HG03108 (cell line): ENCODE data around the gene SLC6A18.
"Not testable (repeated sequence)": the region's sequence is repeated elsewhere in the genome, so short reads cannot be mapped to it uniquely, and the experiment has no call there.

Experiments used
- ATAC-seq: cut with Tn5 transposase; IDR thresholded peaks from one replicate; pipeline ENCODE4 v1.9.1; 2021; ENCODE audit warnings: moderate library complexity; ENCODE audit not compliant: unreplicated experiment

Gene SLC6A18

DNA sequence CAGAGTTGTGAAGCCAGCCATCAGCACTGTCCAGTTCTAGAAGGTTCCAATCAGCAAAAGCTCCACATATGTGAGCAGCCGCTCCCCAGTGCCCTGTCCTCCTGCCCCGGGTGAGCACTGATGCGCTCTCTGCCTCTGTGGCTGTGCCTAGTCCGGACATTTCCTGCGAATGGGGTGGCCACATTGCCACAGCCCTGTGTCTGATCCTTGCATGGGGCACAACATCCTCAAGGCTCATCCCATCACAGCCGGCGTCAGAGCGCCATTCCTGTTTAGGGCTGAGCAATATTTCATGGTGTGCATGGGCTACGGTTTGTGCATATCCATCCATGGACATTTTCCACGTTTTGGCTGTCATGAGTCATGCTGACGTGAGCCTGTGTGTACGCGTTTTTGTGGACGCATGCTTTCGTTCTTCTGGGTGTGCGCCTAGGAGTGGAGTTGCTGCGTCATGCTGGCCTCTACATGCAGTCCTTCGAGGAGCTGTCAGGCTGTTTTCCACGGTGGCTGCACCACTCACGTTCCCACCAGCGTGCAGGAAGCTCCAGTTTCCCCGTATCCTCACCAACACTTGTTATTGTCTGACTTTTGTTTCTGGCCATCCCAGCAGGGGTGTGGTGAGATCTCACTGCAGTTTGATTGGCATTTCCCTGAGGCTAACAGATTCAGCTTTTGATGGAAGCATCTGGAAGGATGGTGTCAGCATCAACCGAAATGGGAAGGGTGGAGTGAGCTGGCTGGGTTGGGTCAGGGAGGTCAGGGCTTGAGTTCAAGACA is 9.7 kb upstream of the SLC6A18 start:
- no peak for ATAC-seq

DNA sequence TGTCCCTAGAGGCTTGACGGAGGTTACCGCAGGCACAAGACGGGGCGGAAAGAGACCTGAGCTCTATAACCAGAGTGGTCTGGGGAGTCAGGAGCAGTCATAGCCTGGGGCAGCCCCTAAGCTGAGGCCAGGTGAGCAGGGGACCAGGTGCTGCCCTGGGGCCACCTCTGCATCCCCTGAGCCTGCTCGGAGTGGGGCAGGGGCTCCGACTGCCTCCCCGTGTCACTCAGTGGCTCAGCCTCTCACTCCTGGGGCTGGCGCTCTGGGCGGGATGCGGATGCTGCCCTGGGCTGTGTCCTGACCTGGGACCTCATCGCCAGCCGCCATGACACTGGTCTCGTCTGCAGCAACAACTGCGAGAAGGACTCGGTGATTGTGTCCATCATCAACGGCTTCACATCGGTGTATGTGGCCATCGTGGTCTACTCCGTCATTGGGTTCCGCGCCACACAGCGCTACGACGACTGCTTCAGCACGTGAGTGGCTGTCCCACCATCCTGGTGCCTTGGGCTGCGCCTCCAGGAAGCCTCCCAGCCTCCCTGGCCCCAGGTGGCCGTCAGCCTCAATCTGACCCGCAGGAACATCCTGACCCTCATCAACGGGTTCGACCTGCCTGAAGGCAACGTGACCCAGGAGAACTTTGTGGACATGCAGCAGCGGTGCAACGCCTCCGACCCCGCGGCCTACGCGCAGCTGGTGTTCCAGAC is 8.8 kb upstream of the SLC6A18 start:
- ATAC-seq: no peak

DNA sequence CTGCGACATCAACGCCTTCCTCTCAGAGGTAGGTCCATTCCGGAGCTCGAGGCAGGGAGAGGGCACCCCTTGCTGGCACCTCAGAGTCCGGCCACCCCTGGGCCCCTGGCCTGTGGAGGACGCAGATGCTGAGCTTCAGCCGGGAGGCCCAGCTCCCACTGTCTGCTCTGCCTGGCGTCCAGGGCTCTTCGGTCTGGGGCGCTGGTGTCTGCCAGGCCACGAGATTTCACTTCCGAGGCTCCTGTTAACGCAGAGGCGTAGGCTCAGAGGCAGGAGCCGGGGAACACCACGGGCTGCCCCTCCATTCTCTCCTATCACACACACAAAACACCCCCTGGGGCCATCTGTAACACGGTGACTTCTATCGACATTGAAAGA is 8.3 kb upstream of the SLC6A18 start:
- ATAC-seq: no peak

DNA sequence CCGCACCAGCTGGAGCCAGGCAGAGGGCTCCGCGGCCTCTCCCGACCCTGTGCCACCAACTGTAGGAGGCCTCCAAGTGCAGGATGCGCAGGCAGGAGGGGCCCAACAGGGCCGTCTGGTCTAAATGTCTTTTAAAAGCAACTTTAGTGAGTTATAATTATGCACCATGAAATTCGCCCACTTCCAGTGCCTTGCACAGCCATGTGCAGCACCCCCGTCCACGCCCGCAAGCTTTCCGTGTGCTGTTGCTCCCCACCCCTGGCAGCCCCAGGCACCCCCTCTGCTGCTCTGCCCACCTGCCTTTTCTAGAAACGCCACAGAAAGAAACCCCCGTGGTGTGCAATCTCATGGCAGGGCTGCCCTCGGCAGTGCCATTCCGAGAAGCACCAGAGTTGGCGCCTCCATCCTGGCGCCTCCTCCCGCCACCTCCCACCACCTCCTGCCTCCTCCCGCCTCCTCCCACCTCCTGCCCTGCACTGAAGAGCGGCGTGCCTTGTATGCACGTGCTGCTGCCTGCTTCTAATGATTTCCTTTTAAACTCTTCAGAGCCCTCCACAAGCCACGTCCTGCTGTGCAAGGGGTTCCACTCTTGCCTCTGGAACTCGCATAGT is 7.5 kb upstream of the SLC6A18 start:
- no peak for ATAC-seq

DNA sequence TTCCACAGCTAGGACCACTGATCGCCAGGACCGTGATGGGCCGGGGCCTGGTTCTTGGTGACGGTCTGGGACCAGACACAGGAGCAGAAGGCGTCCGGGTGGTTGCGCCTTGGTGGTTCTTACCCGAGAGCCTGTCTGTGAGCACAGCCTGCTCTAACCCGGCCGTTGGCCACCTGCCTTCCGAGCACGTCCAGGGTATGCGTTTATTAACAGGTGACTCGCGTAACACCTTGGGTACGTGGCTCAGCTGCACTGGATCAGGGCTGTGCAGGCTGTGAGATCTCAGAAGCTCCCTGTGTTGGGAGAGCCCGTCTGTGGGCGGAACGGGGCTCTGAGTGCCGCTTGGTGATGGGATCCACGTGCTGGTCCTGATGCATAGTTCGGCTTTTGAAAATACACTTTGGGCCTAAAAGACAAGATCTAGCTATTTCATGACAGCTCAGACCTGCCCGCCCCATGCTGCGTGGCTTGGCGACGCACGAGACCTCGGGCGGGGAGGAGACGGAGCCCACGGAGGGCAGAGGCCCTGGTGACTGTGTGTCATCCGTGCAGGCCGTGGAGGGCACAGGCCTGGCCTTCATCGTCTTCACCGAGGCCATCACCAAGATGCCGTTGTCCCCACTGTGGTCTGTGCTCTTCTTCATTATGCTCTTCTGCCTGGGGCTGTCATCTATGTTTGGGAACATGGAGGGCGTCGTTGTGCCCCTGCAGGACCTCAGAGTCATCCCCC is 6.7 kb upstream of the SLC6A18 start:
- ATAC-seq: no peak

DNA sequence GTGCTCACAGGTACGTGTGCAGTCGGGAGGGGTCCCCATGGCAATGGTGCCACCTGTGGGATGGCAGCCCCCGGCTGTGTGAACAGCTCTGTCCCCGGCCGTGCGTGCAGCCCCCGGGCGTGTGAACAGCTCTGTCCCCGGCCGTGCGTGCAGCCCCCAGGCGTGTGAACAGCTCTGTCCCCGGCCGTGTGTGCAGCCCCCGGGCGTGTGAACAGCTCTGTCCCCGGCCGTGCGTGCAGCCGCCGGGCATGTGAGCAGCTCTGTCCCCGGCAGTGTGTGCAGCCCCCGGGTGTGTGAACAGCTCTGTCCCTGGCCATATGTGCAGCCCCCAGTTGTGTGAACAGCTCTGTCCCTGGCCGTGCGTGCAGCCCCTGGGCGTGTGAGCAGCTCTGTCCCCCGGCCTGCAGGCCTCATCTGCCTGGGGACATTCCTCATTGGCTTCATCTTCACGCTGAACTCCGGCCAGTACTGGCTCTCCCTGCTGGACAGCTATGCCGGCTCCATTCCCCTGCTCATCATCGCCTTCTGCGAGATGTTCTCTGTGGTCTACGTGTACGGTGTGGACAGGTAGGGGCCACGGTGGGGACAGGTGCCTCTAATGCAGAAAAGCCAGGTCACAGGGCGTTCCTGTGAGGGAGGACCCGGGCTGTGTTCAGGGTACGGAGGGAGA is 5.9 kb upstream of the SLC6A18 start:
- ATAC-seq: no peak

DNA sequence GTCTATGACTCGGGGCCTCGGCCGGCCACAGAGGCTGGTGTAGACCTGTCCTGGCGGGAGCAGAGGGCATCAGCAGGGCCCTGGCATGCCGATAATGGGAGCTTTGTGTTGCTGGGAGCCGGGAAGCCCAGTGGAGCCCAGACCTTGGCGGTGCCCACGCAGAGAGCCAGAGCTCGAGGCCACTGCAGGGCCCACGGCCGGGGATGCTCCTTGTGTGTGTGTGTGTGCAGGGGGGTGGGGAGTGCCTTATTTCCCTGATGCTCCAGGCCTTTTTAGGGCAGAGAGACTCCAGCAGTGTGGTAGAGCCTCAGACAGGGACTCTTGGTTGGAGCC is 5.4 kb upstream of the SLC6A18 start:
- no peak for ATAC-seq

DNA sequence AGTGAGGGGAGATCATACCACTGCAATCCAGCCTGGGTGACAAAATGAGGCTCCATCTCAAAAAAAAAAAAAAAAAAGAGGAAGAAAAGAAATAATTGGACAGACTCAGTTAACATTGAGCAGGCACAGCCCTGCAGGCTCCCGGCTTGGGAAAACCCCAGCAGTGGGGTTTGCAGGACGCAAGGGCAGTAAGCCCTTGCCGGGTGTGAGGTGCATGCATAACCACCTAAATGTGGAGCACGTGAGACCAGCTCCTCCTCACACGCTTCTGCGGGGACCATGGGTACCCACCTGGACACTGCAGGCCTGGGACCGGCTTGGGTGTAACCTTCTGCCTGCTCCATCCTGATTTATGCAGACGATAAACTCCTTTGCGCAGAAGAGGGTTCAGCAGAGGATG is 4.8 kb upstream of the SLC6A18 start:
- no peak for ATAC-seq

DNA sequence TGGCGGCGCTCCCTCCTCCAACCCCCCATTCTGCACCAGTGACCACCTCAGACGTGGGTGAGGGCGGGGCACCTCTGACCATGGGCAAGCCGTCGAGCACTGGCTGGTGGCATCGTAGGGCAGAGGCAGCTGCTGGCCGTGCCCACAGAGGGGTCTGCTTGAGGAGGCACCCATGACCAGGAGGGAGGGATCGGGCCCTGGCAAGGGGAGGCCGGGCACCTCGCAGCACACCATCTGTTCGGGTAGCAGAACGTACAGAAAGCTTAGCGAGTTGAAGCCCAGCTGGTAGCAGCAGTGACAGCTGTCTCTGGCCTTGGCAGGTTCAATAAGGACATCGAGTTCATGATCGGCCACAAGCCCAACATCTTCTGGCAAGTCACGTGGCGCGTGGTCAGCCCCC is 4.3 kb upstream of the SLC6A18 start:
- ATAC-seq: no peak

DNA sequence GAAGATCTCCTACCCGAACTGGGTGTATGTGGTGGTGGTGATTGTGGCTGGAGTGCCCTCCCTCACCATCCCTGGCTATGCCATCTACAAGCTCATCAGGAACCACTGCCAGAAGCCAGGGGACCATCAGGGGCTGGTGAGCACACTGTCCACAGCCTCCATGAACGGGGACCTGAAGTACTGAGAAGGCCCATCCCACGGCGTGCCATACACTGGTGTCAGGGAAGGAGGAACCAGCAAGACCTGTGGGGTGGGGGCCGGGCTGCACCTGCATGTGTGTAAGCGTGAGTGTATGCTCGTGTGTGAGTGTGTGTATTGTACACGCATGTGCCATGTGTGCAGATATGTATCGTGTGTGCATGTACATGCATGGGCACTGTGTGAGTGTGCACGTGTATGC is 3.5 kb upstream of the SLC6A18 start:
- no peak for ATAC-seq

DNA sequence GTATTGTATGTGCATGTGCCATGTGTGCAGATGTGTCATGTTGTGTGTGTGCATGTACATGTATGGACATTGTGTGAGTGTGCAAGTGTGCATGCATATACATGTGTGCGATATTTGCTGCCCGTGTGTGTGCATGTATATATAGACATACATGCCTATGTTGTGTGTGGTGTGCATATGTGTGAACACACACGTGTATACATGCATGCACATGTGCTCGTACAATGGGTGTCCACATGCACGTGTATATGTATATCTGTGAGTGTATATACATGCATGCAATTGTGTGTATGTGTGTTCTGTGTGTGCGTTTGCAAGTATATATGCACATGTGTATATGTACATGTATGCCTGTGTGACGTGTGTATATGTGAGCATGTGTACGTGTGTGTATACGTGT is 3.0 kb upstream of the SLC6A18 start:
- no peak for ATAC-seq

DNA sequence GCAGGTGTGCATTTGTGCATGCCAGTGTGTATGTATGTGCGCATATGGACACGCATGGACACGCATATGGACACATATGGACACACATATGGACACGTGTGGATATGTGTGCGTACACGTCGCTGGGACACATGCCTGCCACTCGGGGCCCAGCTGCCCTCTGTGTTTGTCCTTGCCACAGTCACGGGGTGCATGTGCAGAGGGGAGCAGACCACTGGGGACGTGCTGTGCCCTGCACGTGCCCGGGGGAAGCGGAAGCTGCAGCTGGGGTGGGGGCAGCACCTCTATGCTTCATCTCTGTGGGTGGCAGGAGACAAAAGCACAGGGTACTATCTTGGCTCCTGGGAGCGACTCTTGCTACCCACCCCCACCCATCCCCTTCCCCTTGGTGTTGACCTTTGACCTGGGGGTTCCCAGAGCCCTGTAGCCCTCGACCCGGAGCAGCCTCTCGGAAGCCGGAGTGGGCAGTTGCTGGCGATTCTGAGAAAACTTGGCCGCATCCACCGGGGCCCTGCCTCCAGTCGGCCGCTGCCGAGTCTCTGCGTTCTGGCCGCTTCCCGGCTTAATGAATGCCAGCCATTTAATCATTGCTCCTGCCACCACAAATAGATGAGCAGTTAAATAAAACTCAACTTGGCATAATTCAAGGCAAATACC is 2.4 kb upstream of the SLC6A18 start:
- no peak for ATAC-seq

DNA sequence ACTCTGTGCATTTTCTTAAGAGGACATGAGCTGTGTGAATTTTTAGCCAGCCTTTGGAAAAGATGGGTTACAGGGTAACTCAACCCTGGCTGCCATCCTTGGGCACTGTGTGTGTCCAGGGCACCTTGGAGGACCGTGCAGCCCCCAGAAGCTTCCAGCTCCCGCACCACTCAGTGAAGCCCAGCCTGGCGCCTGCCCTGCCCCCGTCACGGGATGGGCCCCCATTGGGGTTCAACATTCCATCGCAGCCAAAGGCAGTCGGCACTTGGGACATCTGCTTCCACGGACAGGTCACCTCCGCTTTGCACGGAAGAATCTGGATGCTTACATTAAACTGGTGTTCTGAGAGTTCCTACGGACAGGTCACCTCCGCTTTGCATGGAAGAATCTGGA is 1.9 kb upstream of the SLC6A18 start:
- no peak for ATAC-seq

DNA sequence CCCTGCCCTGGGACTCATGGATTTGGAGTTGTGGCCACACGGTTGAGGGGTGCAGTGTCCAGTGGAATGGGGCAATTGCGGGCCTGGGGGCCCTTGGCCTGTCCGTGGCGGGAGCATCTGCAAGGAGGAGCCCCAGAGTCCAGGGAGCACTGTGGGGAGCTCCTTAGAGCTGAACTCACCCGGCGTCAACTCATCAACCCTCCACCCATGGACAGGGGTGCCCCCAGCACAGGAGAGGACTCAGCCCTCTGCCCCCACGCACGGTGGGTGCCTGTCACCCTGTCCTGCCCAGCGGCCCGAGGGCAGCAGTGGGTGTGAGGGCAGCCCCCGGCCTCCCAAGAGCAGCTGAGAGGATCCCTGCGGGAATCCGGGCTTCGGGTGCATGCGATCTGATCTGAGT is 550 bp upstream of the SLC6A18 start:
- ATAC-seq: no peak

DNA sequence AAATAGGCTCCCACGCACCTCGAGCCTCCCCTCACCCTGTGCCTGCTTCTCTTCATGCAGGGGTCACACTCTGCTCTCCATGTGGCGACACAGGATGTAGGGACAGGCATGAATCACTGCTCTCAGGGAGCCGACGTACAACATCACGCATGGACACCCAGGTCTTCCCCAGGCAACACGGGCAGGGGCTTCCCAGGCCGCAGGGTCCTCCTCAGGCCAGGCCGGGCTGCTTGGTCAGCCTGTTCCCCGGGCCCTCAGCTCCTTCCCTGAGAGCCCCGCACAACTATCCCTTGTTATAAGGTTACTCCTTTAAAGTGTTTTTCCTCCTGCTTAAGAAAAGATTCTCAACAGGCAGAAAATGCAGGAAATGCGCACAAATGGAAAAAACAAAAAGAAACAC is 1.1 kb downstream of the SLC6A18 start:
- no peak for ATAC-seq

DNA sequence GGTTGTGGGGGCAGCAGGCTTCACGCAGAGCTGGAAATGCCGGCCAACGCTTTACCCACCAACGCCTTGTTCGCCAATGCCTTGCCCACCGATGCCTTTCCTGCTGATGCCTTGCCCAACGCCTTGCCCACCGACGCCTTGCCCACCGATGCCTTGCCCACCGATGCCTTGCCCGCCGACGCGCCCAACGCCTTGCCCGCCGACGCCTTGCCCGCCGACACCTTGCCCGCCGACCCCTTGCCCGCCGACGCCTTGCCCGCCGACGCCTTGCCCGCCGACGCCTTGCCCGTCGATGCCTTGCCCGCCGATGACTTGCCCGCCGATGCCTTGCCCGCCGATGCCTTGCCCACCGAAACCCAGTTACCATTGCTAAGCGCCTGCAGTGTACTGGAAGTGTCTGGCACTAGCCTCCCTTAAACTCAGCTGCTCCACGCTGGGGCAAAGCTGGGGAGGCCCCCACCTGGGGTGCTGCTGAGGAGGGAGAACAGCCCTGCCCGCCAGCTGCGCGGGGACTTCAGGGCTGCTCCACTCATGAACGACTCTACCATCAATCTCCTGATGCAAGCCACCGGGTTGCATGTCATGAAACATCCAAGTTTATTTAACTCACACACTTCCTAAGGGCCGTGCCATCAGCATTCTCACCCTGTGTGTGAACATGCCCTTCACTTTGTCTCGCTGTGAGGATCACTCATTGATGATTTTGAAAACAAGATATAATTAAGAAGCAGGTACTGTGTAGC is 1.8 kb downstream of the SLC6A18 start:
- no peak for ATAC-seq

DNA sequence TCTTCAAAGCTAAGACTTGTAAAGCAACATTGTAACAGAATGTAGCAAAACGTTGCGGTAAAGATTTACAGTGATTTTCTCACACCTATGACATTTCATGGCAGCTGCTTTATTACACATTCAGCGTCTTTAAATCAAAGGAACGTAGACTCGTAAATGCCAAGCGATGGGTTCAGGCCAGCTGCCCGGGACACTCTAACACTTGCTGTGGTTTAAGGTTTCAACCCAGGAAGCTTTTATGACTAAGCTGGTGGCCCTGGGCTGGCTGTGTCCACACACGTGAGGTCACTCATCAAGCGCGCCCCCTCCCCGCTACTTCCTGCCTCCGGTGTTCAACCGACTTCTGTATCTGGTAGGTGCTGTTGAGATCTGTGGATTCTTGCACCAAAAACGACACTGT is 2.5 kb downstream of the SLC6A18 start:
- ATAC-seq: no peak

DNA sequence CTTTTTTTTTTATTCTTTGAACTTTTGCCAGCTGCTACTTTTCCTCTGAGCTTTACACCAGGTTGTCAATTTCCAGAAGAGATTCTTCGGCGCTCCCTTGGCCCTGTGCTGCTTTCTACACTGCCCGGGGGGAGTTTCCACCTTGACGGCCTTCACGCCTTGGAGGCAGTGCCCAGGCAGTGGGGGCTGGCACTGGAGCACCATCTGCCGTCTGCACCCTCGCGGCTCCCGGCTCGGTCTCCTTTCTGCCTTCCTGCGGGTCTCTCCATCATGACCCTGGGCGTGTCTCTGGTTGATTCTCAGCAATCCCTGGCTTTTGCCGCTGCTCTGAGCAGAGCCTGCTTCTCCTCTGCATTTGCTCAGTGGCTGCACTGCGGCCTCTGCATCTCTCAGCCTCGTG is 2.9 kb downstream of the SLC6A18 start:
- no peak for ATAC-seq

DNA sequence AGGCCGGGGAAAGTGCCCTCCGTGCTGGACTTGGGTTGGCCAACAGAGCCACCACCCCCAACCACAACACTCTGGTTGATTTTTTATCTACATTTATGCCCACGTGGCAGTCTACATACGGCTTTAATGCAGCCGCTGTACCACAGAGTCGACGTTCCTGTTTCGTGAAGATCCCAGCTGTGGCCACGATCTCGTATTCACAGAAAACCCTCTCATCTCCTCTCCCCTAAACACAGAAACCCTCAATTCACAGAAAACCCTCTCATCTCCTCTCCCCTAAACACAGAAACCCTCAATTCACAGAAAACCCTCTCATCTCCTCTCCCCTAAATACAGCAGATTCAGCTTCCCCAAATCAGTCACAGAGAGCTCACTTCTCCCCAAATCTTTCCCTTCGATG is 3.8 kb downstream of the SLC6A18 start:
- ATAC-seq: not testable (repeated sequence)

DNA sequence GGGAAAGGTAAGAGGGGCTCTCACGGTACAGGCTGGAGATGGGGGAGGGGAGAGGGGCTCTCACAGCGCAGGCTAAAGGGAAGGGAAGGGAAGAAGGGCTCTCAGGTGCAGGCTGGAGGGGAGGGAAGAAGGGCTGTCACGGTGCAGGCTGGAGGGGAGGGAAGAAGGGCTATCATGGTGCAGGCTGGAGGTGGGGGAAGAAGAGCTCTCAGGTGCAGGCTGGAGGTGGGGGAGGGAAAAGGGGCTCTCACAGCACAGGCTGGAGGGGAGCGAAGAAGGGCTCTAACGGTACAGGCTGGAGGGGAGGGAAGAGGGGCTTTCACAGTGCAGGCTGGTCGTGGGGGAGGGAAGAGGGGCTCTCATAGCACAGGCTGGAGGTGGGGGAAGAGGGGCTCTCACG is 4.6 kb downstream of the SLC6A18 start:
- no peak for ATAC-seq
